Medulla oblongata (tissue), 1 donor: ENCODE data around the gene CFAP100.

Experiments
- DNase-seq: peaks from one replicate; pipeline ENCODE4 v3.0.0-alpha.2; 2015; ENCODE audit errors: extremely low spot score

Gene CFAP100

DNA sequence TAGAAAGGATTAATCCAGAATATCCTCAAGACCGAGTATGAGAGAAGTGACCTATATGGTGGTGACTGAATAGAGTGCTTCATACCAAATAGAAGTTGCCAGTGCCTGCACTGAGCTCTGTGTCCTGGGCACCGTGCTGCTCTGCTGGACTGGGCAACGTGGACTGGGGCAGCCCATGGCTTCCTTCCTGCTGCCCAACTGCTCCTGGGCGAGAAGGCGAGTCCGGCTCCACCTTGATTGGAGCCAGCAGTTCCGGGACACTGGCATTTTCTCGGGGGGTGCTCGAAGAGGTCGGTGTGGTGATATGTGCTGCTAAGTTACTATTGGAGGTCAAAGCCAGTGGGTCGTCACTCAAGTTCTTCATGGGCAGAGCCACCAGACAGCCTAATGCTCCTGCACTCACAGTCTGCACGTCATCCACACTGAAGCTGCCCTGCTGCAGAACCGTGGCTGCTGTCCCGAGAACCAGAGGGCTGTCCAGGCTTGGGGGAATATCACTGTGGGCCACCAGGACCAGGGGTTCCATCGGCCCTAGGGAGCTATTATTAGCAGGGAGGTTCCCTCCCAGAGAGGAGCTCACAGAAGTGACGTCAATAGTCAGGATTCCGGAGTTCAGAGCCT, 66.9 kb downstream of the CFAP100 start:
- DNase-seq: no peak

DNA sequence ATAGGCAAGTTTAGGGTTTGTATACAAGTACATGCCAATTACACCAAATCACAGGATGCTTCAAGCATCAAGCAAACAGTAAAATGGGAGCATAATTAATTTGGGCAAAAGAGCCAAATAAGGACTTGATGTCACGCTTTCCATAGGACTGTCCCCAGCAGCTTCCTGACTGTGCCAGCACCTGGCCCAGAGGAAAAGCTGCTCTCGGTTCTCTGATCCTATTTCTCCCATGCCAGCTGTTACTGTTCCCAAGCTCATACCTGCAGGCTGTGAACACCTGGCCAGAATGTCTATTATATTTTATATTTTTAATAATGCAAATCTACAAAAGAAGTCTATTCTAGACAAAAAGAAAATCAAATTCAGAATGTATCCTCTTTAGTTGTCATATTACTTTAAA, 68.8 kb downstream of the CFAP100 start:
- no peak for DNase-seq

DNA sequence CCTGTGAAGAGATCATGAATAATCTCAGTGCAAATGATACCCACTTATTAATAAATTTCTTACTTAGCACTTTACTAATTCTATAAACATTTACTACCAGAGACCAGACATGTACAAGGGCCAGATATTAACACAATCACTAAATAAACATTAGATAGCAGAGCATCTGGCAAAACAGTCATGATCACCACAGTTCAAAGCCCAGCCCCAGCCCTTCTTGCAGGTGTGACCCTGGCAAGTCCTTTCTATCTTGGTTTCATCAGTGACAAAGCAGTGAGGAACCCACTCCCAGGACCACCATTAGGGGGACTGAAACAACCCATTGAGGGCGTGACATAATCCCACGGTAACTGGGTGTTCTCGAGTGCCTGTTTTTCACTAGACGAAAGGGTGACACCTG, 69.4 kb downstream of the CFAP100 start:
- no peak for DNase-seq

DNA sequence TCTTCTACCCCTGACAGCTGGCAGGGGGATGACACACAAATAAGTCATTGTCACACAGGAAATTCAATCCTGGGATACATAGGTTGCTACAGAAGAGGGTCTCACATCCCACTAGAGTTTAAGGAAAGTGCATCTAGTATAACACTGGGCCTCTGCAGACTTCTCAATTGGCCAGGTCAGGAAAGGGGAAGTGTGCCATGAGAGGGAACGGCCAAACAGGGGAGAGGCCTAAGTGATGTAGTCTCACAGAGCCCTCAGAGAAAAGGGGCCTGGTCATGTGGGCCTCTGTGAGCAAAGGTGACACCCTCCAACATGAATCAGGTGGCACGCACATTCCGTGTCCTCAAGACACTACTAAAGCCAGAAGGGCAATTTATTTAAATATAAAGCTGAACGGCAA, 69.8 kb downstream of the CFAP100 start:
- DNase-seq: peak; percentile 35

DNA sequence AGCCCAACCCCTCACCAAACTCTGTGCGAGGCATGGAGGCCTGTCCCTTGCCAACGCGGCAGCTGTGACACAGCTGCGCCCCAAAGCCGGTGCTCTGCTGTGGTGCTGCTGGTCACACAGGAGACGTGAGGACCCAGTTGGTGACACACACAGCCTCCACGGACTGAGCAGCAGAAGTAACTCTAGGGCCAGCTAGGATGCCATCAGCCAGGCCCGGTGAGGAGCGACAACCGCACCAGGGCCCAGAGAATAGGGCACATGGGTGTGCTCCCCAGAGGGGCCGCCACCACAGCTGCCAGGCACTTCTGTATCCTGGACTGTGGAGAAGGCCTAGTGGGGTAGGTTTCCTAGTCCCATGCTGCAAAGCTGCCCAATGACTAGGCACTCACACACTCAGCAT, 70.3 kb downstream of the CFAP100 start:
- no peak for DNase-seq

DNA sequence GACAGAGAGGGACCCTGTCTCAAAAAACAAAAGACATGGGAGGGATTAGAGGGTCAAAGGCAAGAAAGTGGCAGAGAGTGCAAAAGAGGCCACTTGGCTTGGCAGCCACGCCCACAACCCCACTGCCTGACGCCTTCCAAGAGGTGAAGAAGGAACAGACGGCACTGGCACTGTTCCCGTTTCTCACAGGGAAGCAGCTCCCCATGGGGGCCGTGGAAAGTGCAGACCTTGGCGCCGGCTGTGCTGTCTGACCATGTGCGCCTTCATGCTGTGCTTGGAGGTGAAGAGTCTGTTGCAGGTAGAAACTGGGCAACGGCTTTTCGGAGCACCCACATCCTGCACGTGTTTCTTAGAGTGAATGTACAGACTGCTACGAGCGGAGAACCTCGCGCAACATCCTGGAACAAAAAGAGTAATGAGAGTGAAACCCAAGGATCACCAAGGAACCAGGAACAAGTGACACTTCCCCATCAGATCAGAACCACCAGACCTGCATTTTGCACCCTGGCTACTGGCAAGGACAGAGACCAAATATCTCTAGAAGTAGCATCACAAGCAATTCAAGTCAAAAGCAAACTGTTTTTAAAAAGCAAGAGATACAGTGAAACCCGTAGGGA, 71.3 kb downstream of the CFAP100 start:
- peak; percentile 49 for DNase-seq

DNA sequence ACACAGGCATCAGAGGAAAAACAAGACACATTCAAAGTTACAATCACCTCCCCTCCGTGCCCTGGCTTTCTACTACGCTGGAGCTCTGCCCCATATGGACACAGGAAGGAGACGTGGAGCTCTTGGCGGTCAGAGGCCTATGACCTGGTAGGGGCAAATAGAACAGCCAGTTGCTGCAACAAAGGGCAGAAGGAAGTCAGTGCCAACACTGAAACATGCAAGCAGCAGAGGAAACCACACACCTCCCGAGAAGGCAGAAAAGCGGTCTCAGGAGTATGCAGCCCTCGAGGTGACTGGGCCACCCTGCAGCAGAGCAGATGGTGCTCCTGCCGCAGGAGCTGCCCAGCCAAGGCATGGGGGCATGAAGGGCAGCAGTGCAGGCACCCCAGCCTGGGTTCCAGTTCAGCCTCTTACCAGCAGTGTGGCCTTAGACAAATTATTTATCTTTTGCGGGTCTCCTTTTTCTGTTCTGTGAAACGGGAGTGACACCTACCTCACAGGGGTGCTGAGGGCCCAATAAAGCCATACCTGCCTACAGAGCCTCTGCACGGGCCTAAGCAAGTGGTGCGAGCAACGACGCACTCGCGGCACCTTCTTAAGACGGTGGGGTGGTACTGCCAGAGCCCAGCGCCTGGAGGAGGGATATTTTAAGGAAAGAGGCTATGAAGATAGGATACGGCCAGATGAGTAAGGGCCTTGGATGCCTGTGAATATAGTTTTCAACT, 72.3 kb downstream of the CFAP100 start:
- DNase-seq: no peak

DNA sequence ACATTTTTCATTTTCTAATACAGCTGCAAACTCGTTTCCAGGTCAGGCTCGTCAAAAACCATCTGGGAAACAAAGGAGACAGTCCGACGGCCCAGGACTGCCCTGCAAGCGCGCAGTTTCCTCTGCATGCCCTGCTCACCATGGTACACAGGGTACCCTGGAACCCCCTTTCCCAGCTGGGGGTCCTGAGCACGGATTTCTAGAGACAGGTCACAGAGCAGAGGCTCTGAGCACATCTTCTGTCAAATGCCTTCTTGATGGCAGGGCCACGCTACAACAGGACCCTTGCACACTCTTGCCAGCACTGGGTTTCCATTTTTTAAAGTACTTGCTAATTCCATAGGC, 72.9 kb downstream of the CFAP100 start:
- DNase-seq: no peak

DNA sequence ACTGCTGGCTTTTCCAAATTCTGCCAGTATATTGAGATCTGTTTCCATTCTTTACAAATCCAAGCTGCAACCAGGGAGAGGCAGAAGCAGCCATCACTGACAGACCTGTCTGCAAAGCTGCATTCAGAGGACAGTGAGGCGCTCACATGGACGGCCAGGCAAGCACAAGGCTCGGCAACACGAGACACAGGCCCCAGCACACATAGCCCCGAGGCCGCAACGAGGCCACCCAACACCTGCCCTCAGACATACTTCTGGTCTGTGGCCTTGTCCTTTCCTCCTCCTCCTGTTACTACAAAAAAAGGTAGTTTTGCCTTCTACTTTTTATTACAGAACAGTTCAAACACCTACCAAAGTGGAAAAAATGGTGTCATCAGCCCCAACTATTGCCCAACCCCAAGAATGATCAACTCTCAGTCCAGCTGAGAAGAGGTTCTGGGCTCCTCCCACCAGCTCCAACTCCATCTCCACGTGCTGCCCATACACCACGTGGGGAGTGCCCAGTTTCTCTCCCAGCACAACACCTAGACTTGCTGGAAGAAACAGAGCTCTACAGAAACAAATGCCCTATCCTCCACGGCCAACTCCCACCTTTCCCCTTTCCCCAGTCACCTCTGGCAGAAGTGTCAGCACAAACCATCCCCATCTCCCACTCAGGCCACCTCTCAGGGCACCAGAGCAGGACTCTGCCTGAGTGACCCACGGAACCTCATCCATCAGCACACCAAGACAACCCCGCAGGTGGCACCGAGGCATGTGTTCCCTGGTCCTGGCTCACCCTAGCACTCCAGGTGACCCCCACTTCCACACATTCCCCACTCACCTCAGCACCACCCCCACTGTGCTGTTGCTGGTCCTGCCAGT, 73.6 kb downstream of the CFAP100 start:
- no peak for DNase-seq

DNA sequence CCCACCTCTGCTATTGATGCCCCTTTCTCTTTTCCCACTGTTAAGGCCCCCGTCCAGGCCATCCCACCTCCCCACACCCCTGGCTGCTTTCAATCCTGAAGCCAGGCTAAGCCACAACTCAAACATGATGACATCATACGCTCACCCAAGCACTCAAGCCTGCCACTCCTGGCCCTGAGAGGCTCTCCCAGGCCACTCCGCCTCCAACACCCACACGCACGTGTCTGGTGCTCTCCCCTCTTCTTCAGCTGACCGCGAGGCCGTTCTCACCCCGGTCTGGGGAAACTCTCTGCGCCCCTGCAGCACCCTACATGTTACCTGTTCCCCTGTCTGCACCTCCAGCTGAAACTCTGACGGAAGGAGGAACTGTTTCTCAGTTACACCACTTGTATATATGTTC, 74.8 kb downstream of the CFAP100 start:
- DNase-seq: no peak

DNA sequence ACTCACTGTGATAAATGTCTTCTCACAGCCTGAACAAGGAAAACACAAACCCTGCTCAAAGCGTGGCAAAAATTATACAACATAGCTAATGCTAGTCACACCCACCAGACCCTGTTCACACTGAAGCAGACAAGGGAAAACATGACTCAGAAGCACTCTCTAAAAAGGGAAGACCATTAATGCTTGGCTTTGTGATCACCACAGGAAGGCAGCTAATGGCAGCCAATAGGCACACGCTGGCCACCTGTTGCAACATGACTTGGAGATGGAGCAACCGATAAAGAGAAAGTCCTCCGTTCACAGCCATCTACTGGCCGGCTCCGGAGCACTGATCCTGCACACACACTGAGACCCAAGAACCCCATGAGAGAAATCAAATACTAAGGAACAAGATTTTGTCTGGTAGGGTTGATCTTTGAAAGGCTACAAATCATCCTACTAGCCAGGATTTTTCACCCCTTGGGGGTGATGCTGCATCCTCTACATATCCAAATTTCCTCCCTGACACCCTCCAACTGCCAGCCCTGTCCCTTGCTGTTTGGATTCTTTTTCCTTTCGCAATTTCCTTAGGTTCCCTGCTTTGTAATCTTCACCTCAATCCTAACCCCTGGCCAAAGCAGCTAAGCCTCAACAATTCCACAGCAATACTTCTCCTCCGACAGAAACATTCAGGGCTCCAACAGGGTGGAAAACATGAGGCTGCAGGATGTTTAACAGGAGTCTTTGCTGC, 77.7 kb downstream of the CFAP100 start:
- DNase-seq: peak; percentile 77

DNA sequence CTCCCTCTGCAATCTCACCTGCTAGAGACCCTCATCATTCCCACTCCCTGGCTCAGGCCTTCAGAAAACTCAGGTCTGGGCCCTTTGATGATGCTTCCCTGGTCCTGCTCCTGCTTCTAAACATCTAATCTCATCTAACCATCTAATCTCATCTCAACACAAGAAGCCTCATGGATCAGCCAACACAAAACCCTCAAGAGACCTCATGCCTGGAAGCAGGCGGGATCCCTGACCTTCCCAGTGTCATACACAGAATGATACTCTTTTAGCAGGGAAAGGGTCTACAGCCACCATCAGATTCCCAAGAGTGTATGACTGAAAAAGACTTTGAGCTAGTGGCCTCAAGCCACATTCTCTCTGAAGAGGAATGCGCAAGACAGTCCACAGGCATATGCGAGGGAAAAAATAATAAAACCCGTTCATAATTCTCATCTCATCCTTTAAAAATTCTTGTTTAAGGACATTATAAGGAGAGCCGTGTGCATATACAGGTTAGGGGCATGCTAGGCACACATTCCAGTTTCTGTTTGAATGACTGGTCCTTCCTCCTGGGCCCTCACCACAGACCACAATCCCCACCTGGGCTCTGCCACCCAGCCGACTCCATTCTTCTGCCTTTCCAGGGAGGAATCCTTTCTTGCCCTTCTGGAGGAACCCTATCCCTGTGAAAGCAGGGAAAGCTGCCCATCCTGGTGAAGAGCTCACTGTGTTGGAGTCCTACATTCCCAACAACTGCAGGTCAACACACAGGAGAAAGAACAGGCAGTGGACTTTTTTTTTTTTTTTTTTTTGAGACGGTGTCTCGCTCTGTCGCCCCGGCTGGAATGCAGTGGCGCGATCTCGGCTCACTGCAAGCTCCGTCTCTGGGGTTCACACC, 78.8 kb downstream of the CFAP100 start:
- no peak for DNase-seq

DNA sequence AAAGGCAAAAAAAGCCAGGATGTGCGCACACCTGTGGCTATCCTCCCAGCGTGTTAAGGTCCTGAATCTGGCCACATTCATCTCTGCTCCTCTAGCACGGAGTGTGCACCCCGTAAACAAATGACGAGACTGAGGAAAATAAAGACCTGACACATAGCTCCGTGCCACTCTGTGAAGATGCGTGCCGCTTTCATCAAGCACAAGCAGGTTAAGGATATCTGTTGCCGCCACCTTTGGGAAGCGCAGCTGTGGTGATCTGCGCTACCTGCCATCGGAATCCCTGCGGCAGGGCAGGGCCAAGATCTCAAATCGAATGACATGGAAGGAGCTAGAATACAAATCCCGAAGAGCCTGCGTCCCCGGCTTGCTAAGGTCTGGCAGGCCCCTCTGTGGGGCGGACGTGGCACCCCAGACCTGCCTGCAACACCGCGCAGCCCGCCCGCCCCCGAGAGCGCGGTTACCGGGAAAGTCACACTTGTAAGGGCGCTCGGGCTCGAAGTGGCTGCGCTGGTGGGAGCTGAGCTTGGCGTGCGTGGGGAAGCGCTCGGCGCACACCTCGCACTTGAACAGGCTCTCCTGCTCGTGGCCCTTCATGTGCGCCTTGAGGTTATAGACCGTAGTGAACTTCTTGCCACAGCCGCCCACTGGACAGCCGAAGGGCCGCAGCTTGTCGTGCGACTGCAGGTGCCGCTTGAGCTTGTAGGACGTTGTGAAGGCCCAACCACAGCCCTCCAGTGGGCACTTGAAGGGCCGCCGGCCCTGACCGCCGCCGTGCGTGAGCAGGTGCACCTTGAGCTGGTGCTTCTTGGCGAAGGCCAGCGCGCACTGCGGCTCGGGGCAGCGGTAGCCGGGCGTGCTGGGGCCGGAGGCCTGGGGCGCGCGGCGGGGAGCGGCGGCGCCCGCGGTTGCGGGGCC, 80.0 kb downstream of the CFAP100 start:
- DNase-seq: no peak

DNA sequence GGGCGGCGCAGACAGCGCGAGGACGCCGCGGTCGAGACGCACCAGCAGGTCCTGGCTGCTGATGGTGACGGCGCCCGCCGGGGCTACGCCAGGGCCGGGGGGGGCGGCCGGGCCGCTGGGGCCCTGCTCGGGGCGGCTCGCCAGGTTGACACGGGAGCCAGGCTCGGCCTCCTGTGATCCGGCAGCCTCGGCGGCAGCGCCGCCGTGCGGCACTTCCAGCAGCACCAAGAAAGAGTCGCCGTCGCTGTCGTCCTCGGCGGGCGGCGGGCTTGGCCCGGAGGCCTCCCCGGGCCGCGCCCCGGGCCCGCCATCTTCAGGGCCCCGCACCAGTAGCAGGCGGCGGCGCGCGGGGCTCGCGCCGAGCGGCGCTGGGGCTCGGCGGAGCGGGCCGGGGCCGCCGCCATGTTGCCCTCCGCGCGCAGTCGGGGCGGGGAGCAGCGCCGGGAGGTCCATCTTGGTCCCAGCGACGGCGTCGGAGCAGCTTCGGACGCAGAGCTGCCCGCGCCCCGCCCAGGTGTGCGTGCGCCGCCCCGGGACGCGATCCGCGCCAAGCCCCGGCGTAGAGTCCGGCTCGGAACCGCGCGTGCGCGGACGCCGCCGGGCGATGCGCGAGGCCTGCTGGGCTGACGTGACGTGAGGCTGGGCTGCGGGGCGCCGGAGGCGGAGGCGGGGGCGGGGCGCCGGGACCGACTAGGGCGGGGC, 80.9 kb downstream of the CFAP100 start, which contains the start of gene ZXDC:
Gene ZXDC (minus strand): TSS at position 479 of the 702 bp plus-strand sequence. CDS start 26 bp downstream, at position 453.
- DNase-seq: peak; percentile 95

DNA sequence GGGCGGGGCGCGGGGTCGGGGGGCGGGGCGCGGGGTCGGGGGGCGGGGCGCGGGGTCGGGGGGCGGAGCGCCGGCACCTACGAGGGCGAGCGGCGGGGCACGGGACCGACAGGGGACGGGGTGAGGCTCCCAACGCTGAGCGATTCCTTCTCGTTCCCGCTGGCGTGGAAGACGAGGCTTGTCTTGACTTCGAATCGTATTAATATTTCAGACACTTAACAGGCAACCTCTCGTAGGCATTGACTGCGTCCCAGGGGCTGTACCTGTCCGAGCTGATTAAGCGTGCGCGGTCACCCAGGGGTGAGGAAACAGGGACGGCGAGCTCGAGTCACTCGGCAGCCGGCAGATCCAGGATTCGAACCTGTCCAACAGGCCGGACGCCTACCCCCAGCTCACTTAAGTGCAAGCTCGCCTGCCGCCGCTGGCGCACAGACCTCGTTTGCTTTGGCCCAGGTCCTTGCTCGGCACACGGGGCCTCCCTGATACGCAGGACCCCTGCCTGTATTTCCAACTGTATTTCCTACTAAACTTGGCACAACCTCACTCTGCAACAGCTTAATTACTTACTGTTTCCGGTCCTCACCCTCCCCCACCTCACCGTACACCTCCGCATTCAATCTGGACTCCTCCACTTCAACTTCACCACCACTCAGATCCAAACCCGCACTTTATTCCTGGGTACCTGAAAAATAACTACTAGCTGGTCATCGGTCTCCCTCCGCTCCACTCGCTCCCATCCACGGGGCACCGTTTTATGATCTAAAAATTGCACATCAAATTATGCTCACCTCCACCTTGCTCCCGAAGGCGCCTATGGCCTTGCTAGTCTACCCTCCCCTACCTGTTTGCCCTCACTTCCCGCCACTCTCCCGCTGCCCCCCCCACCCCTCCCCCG, 81.7 kb downstream of the CFAP100 start:
- peak; percentile 74 for DNase-seq

DNA sequence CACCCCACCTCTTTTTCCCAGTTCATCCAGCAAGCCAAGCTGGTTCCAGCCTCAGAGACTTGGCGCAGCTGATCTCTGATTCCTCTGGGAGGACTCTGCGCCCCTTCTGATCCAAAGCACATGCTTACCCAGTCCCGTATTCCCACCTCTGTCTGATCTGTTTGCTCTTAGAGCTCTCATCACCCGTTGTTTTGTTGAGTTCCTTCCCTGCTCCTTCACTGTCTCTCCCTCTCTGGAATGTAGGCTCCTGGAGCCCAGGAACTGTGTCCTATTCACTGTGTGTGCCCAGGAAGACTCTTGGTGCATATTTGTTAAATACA, 82.3 kb downstream of the CFAP100 start:
- no peak for DNase-seq

DNA sequence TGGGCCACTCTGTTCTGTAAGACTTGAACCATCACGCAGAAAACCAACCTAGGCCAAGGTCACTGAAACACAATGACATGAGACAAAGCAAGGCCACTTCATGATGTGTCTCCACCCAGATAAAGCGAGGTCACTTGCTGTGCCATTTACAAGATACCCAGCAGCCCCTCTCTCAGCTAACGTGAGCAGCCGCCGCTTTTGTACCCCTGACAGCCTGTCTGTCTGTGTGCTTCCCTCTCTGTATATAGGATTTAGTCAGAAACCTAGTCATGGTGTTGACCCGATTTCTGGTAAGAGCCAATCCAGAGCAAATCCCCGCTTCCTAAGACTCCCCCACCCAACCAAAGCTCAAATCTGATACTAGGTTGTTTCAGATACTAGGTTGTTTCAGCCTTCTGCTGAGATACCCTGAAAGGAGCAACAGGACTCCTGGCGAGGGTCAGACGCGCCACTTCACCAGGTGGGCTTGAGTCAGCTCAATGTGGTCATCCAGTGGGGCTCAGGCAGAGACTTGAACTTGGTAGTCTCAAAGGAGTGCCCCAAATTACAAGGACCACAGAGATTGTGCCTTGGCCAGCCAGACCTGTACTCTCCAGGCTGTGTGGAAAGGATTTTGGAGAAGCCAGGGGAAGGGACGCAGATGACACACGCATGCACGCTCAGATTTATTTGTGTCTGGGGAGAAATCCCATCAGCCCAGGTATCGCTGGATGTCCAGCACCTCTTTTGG, 84.0 kb downstream of the CFAP100 start:
- no peak for DNase-seq
